ENCODE results near the gene AP4E1. TPM values are rescaled to one million over a fixed set of nuclear protein-coding genes. Genes with fewer than 3 reads are reported as not detected.

AP4E1 gene
- total RNA-seq, 1 experiment from 2014 or later: 9.5 TPM

- TF ChIP-seq ZNF425 (CRISPR knock-in tag; conservative IDR thresholded peaks at IDR 0.05): no peak
- TF ChIP-seq, protein P1, sequence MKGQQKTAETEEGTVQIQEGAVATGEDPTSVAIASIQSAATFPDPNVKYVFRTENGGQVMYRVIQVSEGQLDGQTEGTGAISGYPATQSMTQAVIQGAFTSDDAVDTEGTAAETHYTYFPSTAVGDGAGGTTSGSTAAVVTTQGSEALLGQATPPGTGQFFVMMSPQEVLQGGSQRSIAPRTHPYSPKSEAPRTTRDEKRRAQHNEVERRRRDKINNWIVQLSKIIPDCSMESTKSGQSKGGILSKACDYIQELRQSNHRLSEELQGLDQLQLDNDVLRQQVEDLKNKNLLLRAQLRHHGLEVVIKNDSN (CRISPR knock-in tag; IDR thresholded peaks at IDR 0.05): no peak
- TF ChIP-seq CDX4 (CRISPR knock-in tag; IDR thresholded peaks at IDR 0.05; ENCODE audit: borderline replicate concordance): no peak
- TF ChIP-seq ZNF263 (CRISPR knock-in tag; IDR thresholded peaks at IDR 0.05; ENCODE audit: low read depth): no peak
These were observed 47.7 kb upstream of the AP4E1 start (continued) for GRCh38 chr15:50860824-50861223.

GRCh38 chr15:50862553-50862952 is 45.9 kb upstream of the AP4E1 start:
- ChIA-PET POLR2A (no interaction called here), CTCF (interaction anchor here (2.6 kb wide), 1 partner anchor 14 kb away, joined by 16 read pairs; no protein-coding TSS in a partner anchor)
- DNase-seq (ENCODE audit: low spot score) (no peak), ATAC-seq (no peak)
- no peaks in the 10 kb centered on the region; the same call in 1 of the 2 replicates for H3K27me3 Mint-ChIP-seq (ENCODE audit: low read depth)
- H3K27ac Mint-ChIP-seq: no peak overlapping the region
- no peaks in the 10 kb centered on the region for H3K36me3 Mint-ChIP-seq
- TF ChIP-seq, protein P2, sequence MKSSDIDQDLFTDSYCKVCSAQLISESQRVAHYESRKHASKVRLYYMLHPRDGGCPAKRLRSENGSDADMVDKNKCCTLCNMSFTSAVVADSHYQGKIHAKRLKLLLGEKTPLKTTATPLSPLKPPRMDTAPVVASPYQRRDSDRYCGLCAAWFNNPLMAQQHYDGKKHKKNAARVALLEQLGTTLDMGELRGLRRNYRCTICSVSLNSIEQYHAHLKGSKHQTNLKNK (CRISPR knock-in tag; IDR thresholded peaks at IDR 0.05): no peak
- TF ChIP-seq JUN (CRISPR knock-in tag; IDR thresholded peaks at IDR 0.05) (no peak), NR1H2 (CRISPR knock-in tag; IDR thresholded peaks at IDR 0.05) (no peak), MYBL2 (CRISPR knock-in tag; IDR thresholded peaks at IDR 0.05) (no peak), ZNF121 (CRISPR knock-in tag; IDR thresholded peaks at IDR 0.05) (no peak), HMGA2 (CRISPR knock-in tag; IDR thresholded peaks at IDR 0.05) (no peak), TEAD4 (CRISPR knock-in tag; IDR thresholded peaks at IDR 0.05) (no peak), CBFB (CRISPR knock-in tag; IDR thresholded peaks at IDR 0.05; ENCODE audit: low read depth) (no peak)
- TF ChIP-seq, protein P3, sequence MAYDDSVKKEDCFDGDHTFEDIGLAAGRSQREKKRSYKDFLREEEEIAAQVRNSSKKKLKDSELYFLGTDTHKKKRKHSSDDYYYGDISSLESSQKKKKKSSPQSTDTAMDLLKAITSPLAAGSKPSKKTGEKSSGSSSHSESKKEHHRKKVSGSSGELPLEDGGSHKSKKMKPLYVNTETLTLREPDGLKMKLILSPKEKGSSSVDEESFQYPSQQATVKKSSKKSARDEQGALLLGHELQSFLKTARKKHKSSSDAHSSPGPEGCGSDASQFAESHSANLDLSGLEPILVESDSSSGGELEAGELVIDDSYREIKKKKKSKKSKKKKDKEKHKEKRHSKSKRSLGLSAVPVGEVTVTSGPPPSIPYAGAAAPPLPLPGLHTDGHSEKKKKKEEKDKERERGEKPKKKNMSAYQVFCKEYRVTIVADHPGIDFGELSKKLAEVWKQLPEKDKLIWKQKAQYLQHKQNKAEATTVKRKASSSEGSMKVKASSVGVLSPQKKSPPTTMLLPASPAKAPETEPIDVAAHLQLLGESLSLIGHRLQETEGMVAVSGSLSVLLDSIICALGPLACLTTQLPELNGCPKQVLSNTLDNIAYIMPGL (CRISPR knock-in tag; IDR thresholded peaks at IDR 0.05): no peak
- peaks cover 7% of the 10 kb centered on the region for H3K4me1 Mint-ChIP-seq
- H3K9me3 Mint-ChIP-seq: no peaks in the 10 kb centered on the region
- H3K4me3 Mint-ChIP-seq: no peak overlapping the region

GRCh38 chr15:50864873-50865272 is 43.6 kb upstream of the AP4E1 start:
- 0 out of 2 replicates have a peak, but pooled peaks cover 3% of the 10 kb centered on the region for H3K4me1 Mint-ChIP-seq
- POLR2A ChIA-PET: no interaction called here
- H3K27me3 Mint-ChIP-seq (ENCODE audit: low read depth): no peaks in the 10 kb centered on the region; the same call in 1 of the 2 replicates
- no peaks in the 10 kb centered on the region for H3K36me3 Mint-ChIP-seq
- no peak overlapping the region for H3K4me3 Mint-ChIP-seq
- CTCF ChIA-PET: interaction anchor here (0.6 to 2.6 kb wide), 2 partner anchors 12 to 99 kb away, joined by 3 to 16 read pairs; partner anchors contain the start of gene SPPL2A
- ATAC-seq (no peak), DNase-seq (ENCODE audit: low spot score) (no peak)
- H3K9me3 Mint-ChIP-seq: no peaks in the 10 kb centered on the region
- no peak overlapping the region for H3K27ac Mint-ChIP-seq
- TF ChIP-seq, protein P4, sequence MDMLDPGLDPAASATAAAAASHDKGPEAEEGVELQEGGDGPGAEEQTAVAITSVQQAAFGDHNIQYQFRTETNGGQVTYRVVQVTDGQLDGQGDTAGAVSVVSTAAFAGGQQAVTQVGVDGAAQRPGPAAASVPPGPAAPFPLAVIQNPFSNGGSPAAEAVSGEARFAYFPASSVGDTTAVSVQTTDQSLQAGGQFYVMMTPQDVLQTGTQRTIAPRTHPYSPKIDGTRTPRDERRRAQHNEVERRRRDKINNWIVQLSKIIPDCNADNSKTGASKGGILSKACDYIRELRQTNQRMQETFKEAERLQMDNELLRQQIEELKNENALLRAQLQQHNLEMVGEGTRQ (CRISPR knock-in tag; IDR thresholded peaks at IDR 0.05): no peak
- TF ChIP-seq FOXJ3 (CRISPR knock-in tag; IDR thresholded peaks at IDR 0.05; ENCODE audit: borderline replicate concordance) (no peak), TCF7 (CRISPR knock-in tag; IDR thresholded peaks at IDR 0.05; ENCODE audit: low read depth) (no peak), ZNF416 (CRISPR knock-in tag; IDR thresholded peaks at IDR 0.05) (no peak), HMGA2 (CRISPR knock-in tag; IDR thresholded peaks at IDR 0.05) (no peak), FOXP1 (CRISPR knock-in tag; IDR thresholded peaks at IDR 0.05; ENCODE audit: borderline replicate concordance) (no peak), ZNF138 (CRISPR knock-in tag; conservative IDR thresholded peaks at IDR 0.05) (no peak), CREB1 (CRISPR knock-in tag; IDR thresholded peaks at IDR 0.05) (no peak), PREB (CRISPR knock-in tag; IDR thresholded peaks at IDR 0.05; ENCODE audit: borderline replicate concordance) (no peak), ZNF263 (CRISPR knock-in tag; IDR thresholded peaks at IDR 0.05; ENCODE audit: low read depth) (no peak), ZNF219 (CRISPR knock-in tag; IDR thresholded peaks at IDR 0.05; ENCODE audit: borderline replicate concordance) (no peak), SOX15 (CRISPR knock-in tag; IDR thresholded peaks at IDR 0.05) (no peak)
- TF ChIP-seq, protein P5, sequence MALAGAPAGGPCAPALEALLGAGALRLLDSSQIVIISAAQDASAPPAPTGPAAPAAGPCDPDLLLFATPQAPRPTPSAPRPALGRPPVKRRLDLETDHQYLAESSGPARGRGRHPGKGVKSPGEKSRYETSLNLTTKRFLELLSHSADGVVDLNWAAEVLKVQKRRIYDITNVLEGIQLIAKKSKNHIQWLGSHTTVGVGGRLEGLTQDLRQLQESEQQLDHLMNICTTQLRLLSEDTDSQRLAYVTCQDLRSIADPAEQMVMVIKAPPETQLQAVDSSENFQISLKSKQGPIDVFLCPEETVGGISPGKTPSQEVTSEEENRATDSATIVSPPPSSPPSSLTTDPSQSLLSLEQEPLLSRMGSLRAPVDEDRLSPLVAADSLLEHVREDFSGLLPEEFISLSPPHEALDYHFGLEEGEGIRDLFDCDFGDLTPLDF (CRISPR knock-in tag; IDR thresholded peaks at IDR 0.05): no peak
